Mucosa of rectum (tissue), 2 donors: ENCODE results near the gene SMIM35.

Source experiments
- H3K27ac ChIP-seq, 2 donors: one replicate each; pipeline ENCODE4 v1.7.0; 2013; ENCODE audit warnings: inconsistent platforms in 2 of 2, low read depth in 2 of 2, low read length in 2 of 2
- H3K27me3 ChIP-seq, 2 donors: one replicate each; pipeline ENCODE4 v1.7.0; 2013; ENCODE audit warnings: low read length in 2 of 2; ENCODE audit not compliant: control insufficient read depth in 2 of 2, insufficient read depth in 2 of 2
- H3K36me3 ChIP-seq, 2 donors: one replicate each; pipeline ENCODE4 v1.7.0; 2013; ENCODE audit warnings: low read length in 2 of 2; ENCODE audit not compliant: control insufficient read depth in 2 of 2, insufficient read depth in 2 of 2
- H3K4me1 ChIP-seq, 2 donors: one replicate each; pipeline ENCODE4 v1.7.0; 2013; ENCODE audit warnings: low read length in 2 of 2, mild to moderate bottlenecking in 1 of 2; ENCODE audit not compliant: control insufficient read depth in 2 of 2, insufficient read depth in 2 of 2
- H3K4me3 ChIP-seq, 2 donors: one replicate each; pipeline ENCODE4 v1.7.0; 2013; ENCODE audit warnings: low read length in 2 of 2
- H3K9ac ChIP-seq, 2 donors: one replicate each; pipeline ENCODE4 v1.7.0; 2013; ENCODE audit warnings: low read length in 2 of 2, low read depth in 1 of 2, mild to moderate bottlenecking in 1 of 2
- H3K9me3 ChIP-seq, 2 donors: one replicate each; pipeline ENCODE4 v1.7.0; 2013; ENCODE audit warnings: low read length in 2 of 2; ENCODE audit not compliant: control insufficient read depth in 2 of 2
- donor health status: healthy.
- donor health status: Normal muscosa, but diverticular disease.

Gene SMIM35

GRCh38 chr11:118059246-118059940, 27.4 kb downstream of the SMIM35 start:
- Histone ChIP-seq H3K9ac (no peak overlapping the region), H3K9me3 (no peaks in the 10 kb centered on the region), H3K4me3 (no peak overlapping the region), H3K36me3 (no peaks in the 10 kb centered on the region), H3K27me3 (no peaks in the 10 kb centered on the region), H3K27ac (no peak overlapping the region), H3K4me1 (no peaks in the 10 kb centered on the region)

GRCh38 chr11:118058311-118059245, 28.2 kb downstream of the SMIM35 start:
- no peak overlapping the region for H3K4me3 ChIP-seq
- no peaks in the 10 kb centered on the region for H3K9me3 ChIP-seq
- no peak overlapping the region for H3K9ac ChIP-seq
- H3K36me3 ChIP-seq: no peaks in the 10 kb centered on the region
- H3K27me3 ChIP-seq: no peaks in the 10 kb centered on the region
- H3K27ac ChIP-seq: no peak overlapping the region
- H3K4me1 ChIP-seq: no peaks in the 10 kb centered on the region

GRCh38 chr11:118057251-118058145, 29.3 kb downstream of the SMIM35 start:
- no peak overlapping the region for H3K27ac ChIP-seq
- no peaks in the 10 kb centered on the region for H3K36me3 ChIP-seq
- H3K9me3 ChIP-seq: no peaks in the 10 kb centered on the region
- no peak overlapping the region for H3K9ac ChIP-seq
- no peaks in the 10 kb centered on the region for H3K27me3 ChIP-seq
- H3K4me1 ChIP-seq: no peaks in the 10 kb centered on the region
- H3K4me3 ChIP-seq: no peak overlapping the region

GRCh38 chr11:118056806-118057205, 30.0 kb downstream of the SMIM35 start:
- no peaks in the 10 kb centered on the region for H3K9me3 ChIP-seq
- H3K27me3 ChIP-seq: no peaks in the 10 kb centered on the region
- no peak overlapping the region for H3K9ac ChIP-seq
- H3K4me1 ChIP-seq: peaks cover 2 to 3% of the 10 kb centered on the region in 2 donors
- no peak overlapping the region for H3K4me3 ChIP-seq
- no peak overlapping the region for H3K27ac ChIP-seq
- no peaks in the 10 kb centered on the region for H3K36me3 ChIP-seq

GRCh38 chr11:118055966-118056365, 30.8 kb downstream of the SMIM35 start:
- Histone ChIP-seq H3K27me3 (no peaks in the 10 kb centered on the region), H3K9ac (no peak overlapping the region), H3K36me3 (no peaks in the 10 kb centered on the region), H3K27ac (no peak overlapping the region), H3K4me3 (no peak overlapping the region), H3K9me3 (no peaks in the 10 kb centered on the region), H3K4me1 (peaks cover 2 to 4% of the 10 kb centered on the region in 2 donors)

- Histone ChIP-seq H3K27ac (no peak overlapping the region), H3K4me3 (no peak overlapping the region), H3K9ac (no peak overlapping the region), H3K9me3 (no peaks in the 10 kb centered on the region), H3K4me1 (peaks cover 4 to 5% of the 10 kb centered on the region in 2 donors), H3K27me3 (no peaks in the 10 kb centered on the region), H3K36me3 (no peaks in the 10 kb centered on the region)
Measured at GRCh38 chr11:118054712-118055640, 31.8 kb downstream of the SMIM35 start.

GRCh38 chr11:118052581-118053206, 34.1 kb downstream of the SMIM35 start:
- Histone ChIP-seq H3K4me3 (no peak overlapping the region), H3K36me3 (no peaks in the 10 kb centered on the region), H3K9me3 (no peaks in the 10 kb centered on the region), H3K4me1 (peaks cover 4 to 5% of the 10 kb centered on the region in 2 donors), H3K27me3 (no peaks in the 10 kb centered on the region), H3K9ac (no peak overlapping the region), H3K27ac (no peak overlapping the region)

- Histone ChIP-seq H3K4me3 (no peak overlapping the region), H3K27me3 (no peaks in the 10 kb centered on the region), H3K4me1 (peaks cover 4 to 5% of the 10 kb centered on the region in 2 donors), H3K9ac (no peak overlapping the region), H3K27ac (peak overlapping the region in 1 of 2 donors; percentile 43), H3K9me3 (no peaks in the 10 kb centered on the region), H3K36me3 (no peaks in the 10 kb centered on the region)
Measured at GRCh38 chr11:118051611-118052461, 34.9 kb downstream of the SMIM35 start.
